ENCODE data around the gene SNX25.

DNA sequence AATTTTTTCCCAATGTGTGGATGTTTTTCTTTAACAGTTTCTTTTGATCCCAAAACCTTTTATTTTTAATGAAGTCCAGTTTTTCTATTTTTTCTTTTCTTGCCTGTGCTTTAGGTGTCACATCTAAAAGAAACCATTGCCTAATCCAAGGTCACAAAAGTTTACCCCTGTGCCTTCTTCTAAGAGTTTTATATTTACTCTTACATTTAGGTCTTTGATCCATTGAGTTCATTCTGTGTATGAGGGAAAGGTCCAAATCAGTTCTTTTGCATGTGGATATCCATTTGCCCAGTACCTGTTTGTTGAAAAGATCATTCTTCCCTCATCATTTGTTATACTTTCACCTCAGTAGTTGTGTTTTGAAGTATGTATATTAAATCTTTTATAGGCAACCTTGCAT lies 173.4 kb downstream of the SNX25 start:
- TF ChIP-seq, protein P1, sequence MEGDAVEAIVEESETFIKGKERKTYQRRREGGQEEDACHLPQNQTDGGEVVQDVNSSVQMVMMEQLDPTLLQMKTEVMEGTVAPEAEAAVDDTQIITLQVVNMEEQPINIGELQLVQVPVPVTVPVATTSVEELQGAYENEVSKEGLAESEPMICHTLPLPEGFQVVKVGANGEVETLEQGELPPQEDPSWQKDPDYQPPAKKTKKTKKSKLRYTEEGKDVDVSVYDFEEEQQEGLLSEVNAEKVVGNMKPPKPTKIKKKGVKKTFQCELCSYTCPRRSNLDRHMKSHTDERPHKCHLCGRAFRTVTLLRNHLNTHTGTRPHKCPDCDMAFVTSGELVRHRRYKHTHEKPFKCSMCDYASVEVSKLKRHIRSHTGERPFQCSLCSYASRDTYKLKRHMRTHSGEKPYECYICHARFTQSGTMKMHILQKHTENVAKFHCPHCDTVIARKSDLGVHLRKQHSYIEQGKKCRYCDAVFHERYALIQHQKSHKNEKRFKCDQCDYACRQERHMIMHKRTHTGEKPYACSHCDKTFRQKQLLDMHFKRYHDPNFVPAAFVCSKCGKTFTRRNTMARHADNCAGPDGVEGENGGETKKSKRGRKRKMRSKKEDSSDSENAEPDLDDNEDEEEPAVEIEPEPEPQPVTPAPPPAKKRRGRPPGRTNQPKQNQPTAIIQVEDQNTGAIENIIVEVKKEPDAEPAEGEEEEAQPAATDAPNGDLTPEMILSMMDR (IDR thresholded peaks at IDR 0.05) = no peak
- no peak for TF ChIP-seq POLR2A (IDR thresholded peaks at IDR 0.05)

Data from esophagus squamous epithelium (tissue), 4 donors.